Fibroblast of lung (primary cell): ENCODE data around the gene AMMECR1. TPM values are rescaled to one million over a fixed set of nuclear protein-coding genes. Genes with fewer than 3 reads are reported as not detected.

ENCODE experiments used
- DNase-seq, 2 donors: peaks; one replicate each; pipeline versions ENCODE4 v3.0.0 to v3.0.0-alpha.2; 2010; ENCODE audit warnings: low read depth in 2 of 2
- H2AFZ ChIP-seq: 2 replicates; pipeline ENCODE4 v1.5.1; 2012; ENCODE audit warnings: low read length, control low read depth, inconsistent platforms
- H3K27ac ChIP-seq: 2 replicates; pipeline ENCODE4 v1.5.1; 2011; ENCODE audit warnings: low read length, control low read depth; ENCODE audit not compliant: insufficient read depth
- H3K27me3 ChIP-seq: 2 replicates; pipeline ENCODE4 v1.5.1; 2011; ENCODE audit warnings: mild to moderate bottlenecking, low read length; ENCODE audit not compliant: control insufficient read depth, insufficient read depth
- H3K36me3 ChIP-seq: 2 replicates; pipeline ENCODE4 v1.5.1; 2011; ENCODE audit warnings: low read length; ENCODE audit not compliant: control insufficient read depth, insufficient read depth
- H3K4me1 ChIP-seq: 2 replicates; pipeline ENCODE4 v1.5.1; 2011; ENCODE audit warnings: low read length; ENCODE audit not compliant: control insufficient read depth, insufficient read depth; ENCODE audit errors: extremely low read depth
- H3K4me2 ChIP-seq: 2 replicates; pipeline ENCODE4 v1.5.1; 2011; ENCODE audit warnings: low read length, control low read depth; ENCODE audit not compliant: insufficient read depth; ENCODE audit errors: extremely low read depth
- H3K4me3 ChIP-seq, 4 experiments: fragments of 200-600 bp in 1 of 4; sonication (generic) in 1 of 4; replicated peaks in 1 of 4; 2 replicates each; pipeline ENCODE4 v1.5.1; 2011 to 2016; ENCODE audit warnings: low read length in 4 of 4, low read depth in 3 of 4, mild to moderate bottlenecking in 3 of 4, control low read depth in 2 of 4, inconsistent platforms in 1 of 4, mixed read lengths in 1 of 4; ENCODE audit not compliant: insufficient read depth in 1 of 4; ENCODE audit errors: control extremely low read depth in 1 of 4
- H3K79me2 ChIP-seq: 2 replicates; pipeline ENCODE4 v1.5.1; 2012; ENCODE audit warnings: mild to moderate bottlenecking, low read length, inconsistent platforms; ENCODE audit not compliant: control insufficient read depth, insufficient read depth
- H3K9ac ChIP-seq: 2 replicates; pipeline ENCODE4 v1.5.1; 2011; ENCODE audit warnings: mild to moderate bottlenecking, low read length, control low read depth; ENCODE audit not compliant: insufficient read depth
- H3K9me3 ChIP-seq: 2 replicates; pipeline ENCODE4 v1.5.1; 2012; ENCODE audit warnings: low read depth, low read length; ENCODE audit not compliant: control insufficient read depth, insufficient read depth
- H4K20me1 ChIP-seq: 2 replicates; pipeline ENCODE4 v1.5.1; 2011; ENCODE audit warnings: low read length; ENCODE audit not compliant: control insufficient read depth, insufficient read depth; ENCODE audit errors: extremely low read depth
- EZH2 ChIP-seq: IDR thresholded peaks from 2 replicates; pipeline ENCODE4 v1.5.1; 2012; ENCODE audit warnings: low read length, control low read depth, mild to moderate bottlenecking; ENCODE audit errors: missing control alignments
- polyA plus RNA-seq, 2 donors: library from polyadenylated mRNA; depleted of rRNA in 1 of 2; stranded (reverse) in 1 of 2; unstranded in 1 of 2; fragments of >200 nt; gene quantifications; 2 replicates each; pipeline ENCODE4 v1.2.1, GENCODE V29; 2011 to 2012; ENCODE audit warnings: missing spikeins in 1 of 2
- total RNA-seq: library from RNA; depleted of rRNA; stranded (reverse); fragments of >200 nt; gene quantifications from 2 replicates; pipeline ENCODE4 v1.2.1, GENCODE V29; 2014
- TF ChIP-seq, protein P1 (sequence below), 2 donors: IDR thresholded peaks in 1 of 2; conservative IDR thresholded peaks in 1 of 2; 1 replicate in 1 of 2; 2 replicates in 1 of 2; pipeline ENCODE4 v1.5.1; 2011 to 2012; ENCODE audit warnings: low read length in 2 of 2, control low read depth in 1 of 2, inconsistent platforms in 1 of 2, low read depth in 1 of 2, mild to moderate bottlenecking in 1 of 2

The AMMECR1 gene
- total and polyA plus RNA-seq, 2 donors (not counting 1 experiment from before 2014, with no cell fraction given), result 7.6 to 9.2 TPM

DNA sequence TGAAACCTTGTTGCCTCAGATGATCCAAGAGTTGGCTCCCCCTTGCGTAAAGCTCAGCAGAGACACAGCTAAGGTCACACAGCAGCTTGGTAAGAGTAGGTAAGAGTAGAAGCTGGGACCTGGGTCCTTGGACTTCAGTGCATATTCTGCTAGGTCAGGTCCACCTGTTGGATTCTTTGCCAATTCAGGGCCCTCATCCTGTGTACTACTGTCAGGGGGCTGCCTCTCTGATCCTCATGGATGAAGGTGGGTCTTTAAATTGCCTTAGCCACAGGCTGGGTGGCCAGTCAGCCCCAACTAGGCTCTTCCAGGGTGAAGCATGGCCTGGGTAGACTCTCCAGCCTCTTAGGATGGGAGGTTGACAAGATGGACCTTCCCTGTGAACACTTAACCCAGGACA lies 155.8 kb downstream of the AMMECR1 start:
- H3K4me3 ChIP-seq, result no peak overlapping the region
- TF ChIP-seq, protein P1, sequence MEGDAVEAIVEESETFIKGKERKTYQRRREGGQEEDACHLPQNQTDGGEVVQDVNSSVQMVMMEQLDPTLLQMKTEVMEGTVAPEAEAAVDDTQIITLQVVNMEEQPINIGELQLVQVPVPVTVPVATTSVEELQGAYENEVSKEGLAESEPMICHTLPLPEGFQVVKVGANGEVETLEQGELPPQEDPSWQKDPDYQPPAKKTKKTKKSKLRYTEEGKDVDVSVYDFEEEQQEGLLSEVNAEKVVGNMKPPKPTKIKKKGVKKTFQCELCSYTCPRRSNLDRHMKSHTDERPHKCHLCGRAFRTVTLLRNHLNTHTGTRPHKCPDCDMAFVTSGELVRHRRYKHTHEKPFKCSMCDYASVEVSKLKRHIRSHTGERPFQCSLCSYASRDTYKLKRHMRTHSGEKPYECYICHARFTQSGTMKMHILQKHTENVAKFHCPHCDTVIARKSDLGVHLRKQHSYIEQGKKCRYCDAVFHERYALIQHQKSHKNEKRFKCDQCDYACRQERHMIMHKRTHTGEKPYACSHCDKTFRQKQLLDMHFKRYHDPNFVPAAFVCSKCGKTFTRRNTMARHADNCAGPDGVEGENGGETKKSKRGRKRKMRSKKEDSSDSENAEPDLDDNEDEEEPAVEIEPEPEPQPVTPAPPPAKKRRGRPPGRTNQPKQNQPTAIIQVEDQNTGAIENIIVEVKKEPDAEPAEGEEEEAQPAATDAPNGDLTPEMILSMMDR (conservative IDR thresholded peaks at IDR 0.05 in 1 of 2, IDR thresholded peaks at IDR 0.05 in 1 of 2; ENCODE audit: low read depth in 1 of 2, low read length in 2 of 2), result no peak
- no peak for TF ChIP-seq EZH2
- no peak overlapping the region for H3K4me2 ChIP-seq
- no peak overlapping the region for H3K27ac ChIP-seq
- H3K36me3 ChIP-seq, result no peaks in the 10 kb centered on the region
- no peaks in the 10 kb centered on the region for H4K20me1 ChIP-seq
- no peak for DNase-seq
- H2AFZ ChIP-seq, result no peak overlapping the region
- H3K79me2 ChIP-seq, result no peaks in the 10 kb centered on the region
- peaks cover 2% of the 10 kb centered on the region for H3K4me1 ChIP-seq
- H3K27me3 ChIP-seq, result no peaks in the 10 kb centered on the region
- H3K9me3 ChIP-seq, result no peaks in the 10 kb centered on the region
- H3K9ac ChIP-seq, result no peak overlapping the region

DNA sequence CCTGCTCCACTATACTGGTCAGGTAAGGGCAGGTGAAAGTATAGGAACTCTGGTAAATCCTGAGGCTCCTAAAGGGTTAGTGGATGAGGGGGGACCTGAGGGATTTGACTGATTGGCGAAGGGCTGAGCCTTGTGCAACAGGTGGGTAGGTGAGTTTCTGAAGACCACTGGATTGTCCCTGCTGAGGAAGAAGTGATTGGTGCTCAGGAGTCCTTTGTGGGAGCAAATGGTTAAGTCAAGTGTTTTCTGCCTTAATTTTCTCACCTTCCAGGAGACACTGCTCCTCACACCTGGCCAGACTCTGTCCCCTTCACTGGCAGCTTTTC lies 156.6 kb downstream of the AMMECR1 start:
- Histone ChIP-seq H3K79me2 (no peaks in the 10 kb centered on the region), H3K9ac (no peak overlapping the region), H3K4me3 (no peak overlapping the region), H3K9me3 (no peaks in the 10 kb centered on the region), H2AFZ (no peak overlapping the region), H3K27ac (no peak overlapping the region), H4K20me1 (no peaks in the 10 kb centered on the region), H3K27me3 (no peaks in the 10 kb centered on the region), H3K36me3 (no peaks in the 10 kb centered on the region), H3K4me1 (peaks cover 2% of the 10 kb centered on the region), H3K4me2 (no peak overlapping the region)
- no peak for DNase-seq
- TF ChIP-seq, protein P1 (conservative IDR thresholded peaks at IDR 0.05 in 1 of 2, IDR thresholded peaks at IDR 0.05 in 1 of 2; ENCODE audit: low read depth in 1 of 2, low read length in 2 of 2), result no peak
- TF ChIP-seq EZH2, result no peak

- H3K27ac ChIP-seq, result no peak overlapping the region
Measured at GRCh38 chrX:110159865-110160264, 158.0 kb downstream of the AMMECR1 start.

More at GRCh38 chrX:110159865-110160264, 158.0 kb downstream of the AMMECR1 start:
- Histone ChIP-seq H3K4me3 (no peak overlapping the region), H3K4me2 (no peak overlapping the region), H3K9me3 (no peaks in the 10 kb centered on the region), H3K79me2 (no peaks in the 10 kb centered on the region), H3K9ac (no peak overlapping the region), H2AFZ (no peak overlapping the region), H3K4me1 (peaks cover 2% of the 10 kb centered on the region), H4K20me1 (no peaks in the 10 kb centered on the region), H3K36me3 (no peaks in the 10 kb centered on the region), H3K27me3 (no peaks in the 10 kb centered on the region)
- DNase-seq, result no peak
- no peak for TF ChIP-seq EZH2
- TF ChIP-seq, protein P1 (conservative IDR thresholded peaks at IDR 0.05 in 1 of 2, IDR thresholded peaks at IDR 0.05 in 1 of 2; ENCODE audit: low read depth in 1 of 2, low read length in 2 of 2), result no peak
